GM11168 (cell line): ENCODE measurements around the gene SLX4IP.
"Not testable (repeated sequence)": the region's sequence is repeated elsewhere in the genome, so short reads cannot be mapped to it uniquely, and the experiment has no call there.

Source experiments
- in situ Hi-C: fragments of 300-500 bp; cut with MboI; formaldehyde crosslinking; loops from one replicate; pipeline ENCODE4 v1.12.0; 2022; ENCODE audit warnings: low sequenced_read_pairs; ENCODE audit not compliant: unreplicated experiment

The SLX4IP gene

GRCh38 chr20:10610251-10610650 lies 175.1 kb downstream of the SLX4IP start:
- in situ Hi-C loops, result no loop called here

GRCh38 chr20:10611357-10611756 lies 176.3 kb downstream of the SLX4IP start:
- in situ Hi-C loops, result no loop called here

GRCh38 chr20:10613426-10613825 lies 178.3 kb downstream of the SLX4IP start:
- in situ Hi-C loops, result not testable (repeated sequence)

GRCh38 chr20:10613911-10614310 lies 178.8 kb downstream of the SLX4IP start:
- in situ Hi-C loops, result no loop called here

GRCh38 chr20:10616212-10616611 lies 181.1 kb downstream of the SLX4IP start:
- in situ Hi-C loops, result no loop called here

GRCh38 chr20:10617549-10618133 lies 182.5 kb downstream of the SLX4IP start:
- in situ Hi-C loops, result not testable (repeated sequence)

GRCh38 chr20:10618611-10619245 lies 183.6 kb downstream of the SLX4IP start:
- in situ Hi-C loops, result no loop called here

GRCh38 chr20:10619427-10619826 lies 184.3 kb downstream of the SLX4IP start:
- in situ Hi-C loops, result no loop called here

- in situ Hi-C loops, result no loop called here
Measured at GRCh38 chr20:10621149-10621548, 186.0 kb downstream of the SLX4IP start.

GRCh38 chr20:10622657-10623418 lies 187.7 kb downstream of the SLX4IP start:
- in situ Hi-C loops, result no loop called here

GRCh38 chr20:10625641-10626040 lies 190.5 kb downstream of the SLX4IP start:
- in situ Hi-C loops, result no loop called here

GRCh38 chr20:10626896-10627295 lies 191.8 kb downstream of the SLX4IP start:
- in situ Hi-C loops, result no loop called here

- in situ Hi-C loops, result no loop called here
Measured at GRCh38 chr20:10629946-10630650, 195.0 kb downstream of the SLX4IP start.

- in situ Hi-C loops, result no loop called here
Measured at GRCh38 chr20:10631126-10631525, 196.0 kb downstream of the SLX4IP start.

GRCh38 chr20:10632721-10633509 lies 197.8 kb downstream of the SLX4IP start:
- in situ Hi-C loops, result no loop called here

GRCh38 chr20:10633718-10634117 lies 198.6 kb downstream of the SLX4IP start:
- in situ Hi-C loops, result no loop called here

GRCh38 chr20:10634211-10634610 lies 199.1 kb downstream of the SLX4IP start:
- in situ Hi-C loops, result no loop called here

GRCh38 chr20:10634683-10635411 lies 199.7 kb downstream of the SLX4IP start:
- in situ Hi-C loops, result no loop called here

- in situ Hi-C loops, result no loop called here
Measured at GRCh38 chr20:10635476-10636208, 200.5 kb downstream of the SLX4IP start.
